Activated CD4-positive, alpha-beta T cell treated with anti-CD3 and anti-CD28 coated beads, Interleukin-2, amount 50 U/mL, for 48 hours (primary cell): Measurements from ENCODE around the gene MCCC2.
"Not testable (repeated sequence)": the region's sequence is repeated elsewhere in the genome, so short reads cannot be mapped to it uniquely, and the experiment has no call there.

Source experiments
- DNase-seq, 2 experiments: peaks; one replicate each; pipeline ENCODE4 v3.0.0-alpha.2; 2020

MCCC2 gene

DNA sequence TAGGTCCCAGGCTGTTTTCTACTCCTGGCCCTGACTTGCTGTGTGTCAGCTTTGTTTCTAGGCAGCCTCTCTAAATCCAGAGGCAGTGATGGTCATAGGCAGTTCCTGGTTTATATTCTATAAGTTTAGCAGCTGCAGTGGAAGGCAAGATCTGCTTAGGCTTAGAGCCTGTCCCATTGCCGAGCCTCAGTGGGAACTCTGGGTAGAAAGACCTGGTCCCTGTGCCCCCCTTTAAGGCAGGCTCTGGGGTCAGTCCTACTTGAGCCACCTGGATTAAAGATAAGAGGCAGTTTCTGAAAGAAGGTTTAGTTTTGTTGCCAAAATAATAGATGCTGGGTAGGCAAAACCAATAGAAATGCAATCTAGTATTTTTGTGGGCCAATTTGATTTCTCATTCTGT is 13.6 kb downstream of the MCCC2 start:
- DNase-seq, result no peak

DNA sequence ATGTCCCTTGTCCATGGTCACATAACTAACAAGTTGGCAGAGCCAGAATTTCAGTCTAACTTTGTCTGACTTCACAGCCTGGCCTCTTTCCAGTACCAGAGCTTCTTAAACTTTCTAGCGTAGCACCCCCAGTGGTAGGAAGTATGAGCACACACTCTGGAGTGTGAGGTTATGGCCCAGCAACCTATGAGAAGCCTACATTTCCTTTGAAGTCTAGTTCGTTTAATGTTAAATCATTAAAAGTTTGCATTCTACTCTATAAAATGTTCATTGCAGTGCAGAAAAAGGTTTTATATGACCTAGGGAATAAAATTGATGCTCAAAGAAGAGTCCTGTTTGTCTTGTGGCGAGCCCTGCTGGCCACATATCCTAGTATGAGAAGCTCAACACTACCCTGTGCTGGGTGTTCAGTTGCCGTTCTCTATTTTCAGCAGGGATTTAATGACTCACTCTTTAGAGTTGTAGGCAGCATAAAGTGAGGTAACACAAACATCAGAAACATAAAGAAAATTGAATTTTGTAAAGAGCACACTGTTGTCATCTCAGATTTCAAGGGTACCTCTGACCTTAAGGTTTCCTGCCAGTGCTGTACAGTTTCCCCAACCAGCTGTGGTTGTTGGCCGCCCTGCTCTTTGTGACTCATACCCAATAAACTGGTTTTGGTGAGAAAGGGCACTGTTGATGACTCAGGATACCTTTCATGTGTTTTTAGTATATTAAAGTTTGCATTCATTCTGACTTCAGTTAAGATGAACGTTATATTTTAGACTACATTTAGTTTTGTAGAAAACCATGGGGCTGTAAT is 14.3 kb downstream of the MCCC2 start:
- DNase-seq, result peak; percentile 67 to 72

DNA sequence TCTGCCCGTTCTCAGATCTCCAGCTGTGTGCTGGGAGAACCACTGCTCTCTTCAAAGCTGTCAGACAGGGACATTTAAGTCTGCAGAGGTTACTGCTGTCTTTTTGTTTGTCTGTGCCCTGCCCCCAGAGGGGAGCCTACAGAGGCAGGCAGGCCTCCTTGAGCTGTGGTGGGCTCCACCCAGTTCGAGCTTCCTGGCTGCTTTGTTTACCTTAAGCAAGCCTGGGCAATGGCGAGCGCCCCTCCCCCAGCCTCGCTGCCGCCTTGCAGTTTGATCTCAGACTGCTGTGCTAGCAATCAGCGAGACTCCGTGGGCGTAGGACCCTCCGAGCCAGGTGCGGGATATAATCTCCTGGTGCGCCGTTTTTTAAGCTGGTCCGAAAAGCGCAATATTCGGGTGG is 22.8 kb downstream of the MCCC2 start:
- not testable (repeated sequence) for DNase-seq

DNA sequence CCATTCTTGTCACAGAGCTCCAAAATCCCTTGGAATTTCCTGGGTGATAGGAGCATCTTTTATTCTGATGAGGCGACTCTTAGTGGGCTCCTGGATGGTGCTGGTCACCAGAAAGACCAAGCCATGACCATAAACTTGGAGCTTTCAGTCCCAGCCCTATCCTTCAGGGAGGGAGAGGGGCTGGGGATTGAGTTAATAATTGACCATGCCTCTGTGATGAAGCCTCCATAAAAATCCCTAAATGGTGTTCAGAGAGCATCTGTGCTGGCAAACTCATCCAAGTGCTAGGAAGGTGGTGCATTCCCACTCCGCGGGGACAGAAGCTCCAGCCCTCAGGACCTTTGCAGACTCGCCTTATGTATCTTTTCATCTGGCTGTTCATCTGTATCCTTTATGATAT is 28.7 kb downstream of the MCCC2 start:
- no peak for DNase-seq

DNA sequence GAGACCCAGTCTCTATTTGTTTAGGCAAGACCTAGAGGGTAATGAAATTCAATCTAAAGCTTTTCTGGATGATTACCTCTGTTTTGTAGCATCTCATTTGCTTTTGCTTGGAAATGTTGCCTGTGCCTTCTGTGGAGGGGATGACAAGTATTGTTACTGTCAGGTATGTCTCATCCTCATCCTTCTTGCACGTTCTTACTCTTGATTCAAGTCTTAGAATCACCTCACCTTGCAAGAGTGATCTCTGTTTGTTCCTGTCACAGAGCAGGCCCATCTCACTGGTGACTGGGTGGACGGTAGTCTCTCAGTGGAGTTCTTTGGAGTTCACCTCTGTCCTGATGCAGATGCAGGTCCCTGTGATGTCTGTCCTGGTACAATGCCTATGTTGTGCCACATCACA is 33.5 kb downstream of the MCCC2 start:
- DNase-seq, result no peak

DNA sequence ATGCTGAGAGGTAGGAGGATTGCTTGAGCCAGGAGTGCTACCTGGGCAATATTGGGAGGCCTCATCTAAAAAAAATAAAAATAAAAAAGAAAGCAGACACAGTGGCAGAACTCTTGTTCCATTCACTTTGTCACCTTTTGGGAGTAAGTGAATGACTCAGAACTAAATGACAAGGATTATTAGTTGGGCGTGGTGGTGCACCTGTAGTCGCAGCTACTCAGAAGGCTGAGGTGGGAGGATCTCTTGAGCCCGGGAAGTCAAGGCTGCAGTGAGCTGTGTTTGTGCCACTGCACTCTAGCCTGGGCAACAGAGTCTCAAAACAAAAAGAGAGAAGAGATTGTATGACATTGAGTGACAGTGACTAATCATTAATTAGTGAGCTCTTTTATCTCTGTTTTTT is 34.1 kb downstream of the MCCC2 start:
- no peak for DNase-seq

DNA sequence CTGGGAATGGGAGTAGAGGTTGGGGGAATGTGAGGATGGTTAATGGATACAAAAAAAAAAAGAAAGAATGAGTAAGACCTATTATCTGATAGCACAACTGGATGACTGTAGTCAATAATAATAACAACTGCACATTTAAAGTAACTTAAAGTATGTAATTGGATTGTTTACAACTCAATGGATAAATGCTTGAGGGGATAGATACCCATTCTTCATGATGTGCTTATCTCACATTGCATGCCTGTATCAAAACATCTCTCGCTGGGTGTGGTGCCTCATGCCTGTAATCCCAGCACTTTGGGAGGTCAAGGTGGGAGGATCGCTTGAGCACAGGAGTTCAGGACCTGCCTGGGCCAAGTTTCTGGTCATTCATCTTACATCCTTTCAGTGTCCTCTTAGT is 34.6 kb downstream of the MCCC2 start:
- no peak for DNase-seq

DNA sequence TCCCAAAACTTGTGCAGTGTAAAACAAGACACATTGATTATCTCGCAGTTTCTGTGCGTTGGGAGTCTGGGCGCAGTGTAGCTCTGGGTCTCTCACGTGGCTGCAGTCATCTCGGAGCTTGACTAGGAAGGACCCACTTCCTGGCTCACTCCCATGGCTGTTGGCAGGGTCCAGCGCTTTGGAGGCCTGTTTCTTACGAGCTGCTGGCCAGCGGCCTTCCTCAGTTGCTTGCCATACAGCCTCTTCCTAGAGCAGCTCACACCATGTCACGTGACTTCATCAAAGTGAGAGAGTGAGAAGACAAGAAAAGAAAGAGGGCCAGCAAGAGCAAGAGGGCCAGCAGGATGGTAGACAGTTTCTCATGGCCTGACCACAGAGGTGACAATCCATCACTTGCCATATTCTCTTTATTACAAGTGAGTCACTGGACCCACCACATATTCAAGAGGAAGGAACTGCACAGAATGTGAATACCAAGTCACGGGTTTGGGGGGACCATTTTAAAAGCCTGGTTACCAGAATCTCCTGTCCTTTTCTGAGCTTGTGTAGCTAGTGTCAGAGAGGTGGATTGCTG is 36.2 kb downstream of the MCCC2 start:
- no peak for DNase-seq

DNA sequence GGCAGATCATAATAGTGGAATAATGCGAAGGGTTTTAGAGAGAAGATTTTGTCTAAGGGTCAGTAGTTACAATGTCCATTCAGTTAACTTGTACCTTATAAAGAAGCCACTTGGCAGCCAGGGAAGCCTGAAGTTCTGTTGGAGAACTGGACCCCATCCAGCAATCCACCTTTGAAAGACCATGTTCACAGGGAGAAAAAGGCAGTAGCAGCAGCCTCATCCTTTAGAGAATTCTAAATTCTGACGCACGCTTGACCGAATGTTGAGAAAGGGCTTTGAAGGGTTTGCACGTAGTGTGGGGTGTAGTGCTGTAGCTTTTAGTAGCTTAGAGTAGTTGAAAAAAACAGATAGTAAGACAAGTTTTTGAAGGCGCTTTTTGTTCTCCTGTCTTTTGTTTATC is 42.8 kb downstream of the MCCC2 start:
- no peak for DNase-seq

DNA sequence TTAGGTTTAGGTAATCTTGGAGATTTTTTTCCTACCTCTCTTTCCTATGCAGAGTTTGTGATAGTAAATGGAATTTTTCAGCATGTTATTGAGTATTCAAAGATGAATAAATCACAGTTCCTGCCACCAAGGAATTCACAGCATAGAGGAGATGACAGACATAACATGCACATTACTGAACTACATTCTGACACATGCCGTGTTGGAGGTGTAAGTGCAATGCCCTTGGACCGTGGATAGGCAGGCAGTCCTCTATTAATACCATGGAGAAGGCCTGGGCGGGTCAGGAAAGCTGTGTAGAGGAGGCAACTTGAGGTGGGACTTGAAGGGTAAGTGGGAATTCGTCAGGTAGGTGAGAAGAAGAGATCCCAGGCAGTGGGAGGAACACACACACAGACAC is 43.9 kb downstream of the MCCC2 start:
- DNase-seq, result no peak

DNA sequence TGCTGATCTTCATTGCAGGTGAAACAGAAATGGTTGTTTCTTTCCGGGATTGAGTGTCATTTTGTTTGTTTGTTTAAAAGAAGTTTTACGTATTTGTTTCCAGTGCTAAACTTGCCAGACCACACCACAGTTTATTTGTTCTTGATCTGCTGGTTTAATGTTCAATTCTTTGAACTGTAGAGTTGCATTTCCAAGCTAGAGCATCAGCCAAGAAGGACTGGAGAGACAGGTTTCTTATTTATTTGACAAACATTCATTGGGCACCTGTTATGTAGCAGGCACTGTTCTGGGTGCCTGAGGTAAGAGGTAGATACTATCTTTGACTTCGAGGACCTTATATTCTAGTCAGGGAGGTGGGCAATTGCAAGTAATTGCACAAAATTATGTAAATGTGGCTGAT is 45.0 kb downstream of the MCCC2 start:
- no peak for DNase-seq

DNA sequence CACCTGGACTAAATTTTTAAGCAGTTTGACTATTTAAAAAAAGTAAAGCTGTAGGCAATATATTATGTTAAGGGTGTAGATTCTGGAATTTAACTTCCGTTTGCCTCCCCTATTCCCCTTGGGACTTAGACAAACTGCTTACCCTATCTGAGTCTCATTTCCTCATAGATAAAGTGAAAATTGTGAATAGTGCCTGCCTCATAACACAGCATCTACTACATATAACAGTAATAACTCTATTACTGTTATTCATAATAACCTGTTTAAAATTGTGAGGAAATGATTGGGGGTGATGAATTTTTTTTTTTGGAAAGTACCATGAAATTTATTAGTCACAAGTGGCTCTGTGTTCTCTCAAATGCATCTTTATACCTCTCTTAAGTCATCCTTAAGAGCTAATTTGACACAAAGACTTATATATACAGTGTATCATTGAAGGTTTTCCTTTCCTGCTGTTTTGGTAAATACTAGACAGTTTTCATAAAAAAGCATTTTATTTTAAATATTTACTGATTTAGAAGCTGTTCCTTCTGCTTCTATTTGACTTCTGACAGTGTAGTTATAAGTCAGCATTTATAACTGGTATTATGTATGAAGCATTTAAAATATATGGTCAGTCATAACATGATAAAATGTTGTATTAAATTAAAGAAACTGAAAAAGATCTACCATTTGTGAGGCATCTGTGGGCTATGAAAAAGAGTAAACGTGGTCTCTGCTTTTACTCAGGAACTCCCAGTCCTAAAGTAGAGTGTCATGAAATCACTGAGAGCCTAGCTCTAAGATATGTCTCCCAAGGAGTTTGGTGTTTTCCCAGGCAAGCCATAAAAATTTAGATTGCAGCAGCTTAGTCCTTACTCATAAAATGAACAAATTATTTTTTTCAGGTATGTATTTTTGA is 46.4 kb downstream of the MCCC2 start:
- DNase-seq, result no peak

DNA sequence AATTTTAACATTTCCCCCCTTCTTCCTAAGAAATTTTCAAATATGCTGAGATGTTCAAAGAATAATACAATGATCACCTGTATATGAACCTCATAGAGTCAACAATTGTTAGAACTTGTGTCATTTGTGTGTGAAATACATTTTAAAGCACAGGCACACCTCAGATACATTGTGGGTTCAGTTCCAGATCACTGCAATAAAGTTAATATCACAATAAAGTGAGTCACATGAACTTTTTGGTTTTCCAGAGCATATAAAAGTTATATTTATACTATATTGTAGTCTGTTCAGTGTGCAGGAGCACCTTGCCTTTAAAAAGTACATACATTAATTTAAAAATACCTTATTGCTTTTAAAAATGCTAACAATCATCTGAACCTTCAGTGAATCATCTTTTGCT is 50.0 kb downstream of the MCCC2 start:
- no peak for DNase-seq

DNA sequence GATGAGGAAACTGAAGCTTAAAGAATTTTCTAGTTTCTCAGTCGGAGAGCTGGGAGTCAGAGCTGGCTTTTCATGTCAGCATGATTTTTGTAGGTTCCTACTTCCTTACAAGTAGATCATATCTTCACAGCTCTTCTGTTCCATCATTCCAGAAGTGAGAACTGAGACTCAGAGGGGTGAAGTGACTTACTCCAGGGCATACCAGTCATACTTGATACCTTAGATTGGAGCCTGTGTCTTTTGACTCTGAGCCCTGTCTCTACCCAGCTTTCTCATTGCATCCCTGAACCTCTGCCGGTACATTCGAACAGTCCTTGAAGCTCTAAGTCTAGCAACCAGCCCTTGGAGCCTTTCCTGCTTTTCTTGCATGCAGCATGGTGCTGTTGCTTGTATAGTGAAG is 53.3 kb downstream of the MCCC2 start:
- no peak for DNase-seq

DNA sequence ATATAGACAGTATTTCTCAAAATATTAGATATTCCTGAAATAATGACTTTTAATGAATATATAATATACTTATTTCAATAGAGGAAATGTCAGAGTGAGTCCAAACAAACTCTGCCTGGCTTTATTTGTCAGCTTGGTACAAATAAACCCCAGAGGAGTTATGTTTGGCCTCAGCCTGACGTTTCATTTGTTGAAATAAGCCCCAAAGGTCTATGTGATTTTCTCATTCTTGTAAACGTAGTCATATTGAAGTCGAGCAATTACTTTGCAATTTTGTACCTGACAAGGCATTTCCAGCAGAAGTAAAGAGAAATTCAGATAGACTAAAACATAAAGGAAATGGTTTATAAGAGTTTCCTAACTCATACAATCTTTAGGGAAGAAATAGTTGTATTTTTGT is 57.9 kb downstream of the MCCC2 start:
- DNase-seq, result no peak

DNA sequence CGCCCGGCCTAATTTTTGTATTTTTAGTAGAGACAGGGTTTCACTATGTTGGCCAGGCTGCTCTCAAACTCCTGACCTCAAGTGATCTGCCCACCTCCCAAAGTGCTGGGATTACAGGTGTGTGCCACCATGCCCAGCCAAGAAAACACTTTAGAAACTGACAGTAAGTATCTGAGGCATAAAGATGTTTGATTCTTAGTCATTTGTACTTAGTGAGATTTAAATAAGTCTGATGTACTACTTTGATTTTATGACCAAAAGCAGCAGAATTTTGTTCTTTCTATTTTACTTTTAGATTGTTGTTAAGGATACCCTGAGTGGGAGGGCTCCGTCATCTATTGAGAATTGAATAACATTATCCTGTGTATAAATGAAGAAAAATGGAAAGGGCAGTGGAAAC is 63.8 kb downstream of the MCCC2 start:
- DNase-seq, result not testable (repeated sequence)

DNA sequence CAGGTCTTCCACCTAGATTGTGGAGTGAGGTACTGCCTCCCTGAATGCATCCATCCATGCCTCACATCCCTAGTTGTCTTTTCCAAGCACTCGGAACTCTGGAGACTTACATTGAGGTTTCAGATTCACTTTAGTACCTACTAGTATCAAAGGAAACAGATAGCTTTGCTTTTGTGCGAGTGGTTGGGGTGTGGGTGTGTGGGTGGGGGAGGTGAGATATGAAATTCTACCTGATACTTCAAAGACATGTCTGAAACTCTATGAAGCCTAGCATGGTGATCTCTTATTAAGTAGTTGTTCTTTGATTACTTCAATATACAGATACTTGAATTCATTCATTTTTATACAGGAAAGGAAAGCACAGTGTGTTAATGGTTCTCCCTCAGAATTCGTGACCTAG is 64.4 kb downstream of the MCCC2 start:
- DNase-seq, result peak; percentile 40 to 47

DNA sequence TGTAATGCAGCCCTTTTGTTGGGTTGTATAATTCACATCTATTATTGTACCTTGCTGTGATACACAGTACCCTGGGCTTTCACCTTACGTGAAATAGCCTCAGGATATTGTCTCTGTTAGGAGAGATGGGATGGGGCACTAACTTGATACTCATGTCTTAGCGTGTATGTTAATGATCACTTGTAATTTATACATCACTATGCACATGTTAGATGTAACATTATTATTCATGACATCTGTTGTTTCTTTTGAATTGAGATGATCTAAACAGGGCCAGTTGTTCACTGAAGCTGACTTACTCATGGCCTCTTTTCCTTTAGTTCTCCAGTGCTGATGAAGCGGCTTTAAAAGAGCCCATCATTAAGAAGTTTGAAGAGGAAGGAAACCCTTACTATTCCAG is 65.2 kb downstream of the MCCC2 start:
- DNase-seq, result no peak

DNA sequence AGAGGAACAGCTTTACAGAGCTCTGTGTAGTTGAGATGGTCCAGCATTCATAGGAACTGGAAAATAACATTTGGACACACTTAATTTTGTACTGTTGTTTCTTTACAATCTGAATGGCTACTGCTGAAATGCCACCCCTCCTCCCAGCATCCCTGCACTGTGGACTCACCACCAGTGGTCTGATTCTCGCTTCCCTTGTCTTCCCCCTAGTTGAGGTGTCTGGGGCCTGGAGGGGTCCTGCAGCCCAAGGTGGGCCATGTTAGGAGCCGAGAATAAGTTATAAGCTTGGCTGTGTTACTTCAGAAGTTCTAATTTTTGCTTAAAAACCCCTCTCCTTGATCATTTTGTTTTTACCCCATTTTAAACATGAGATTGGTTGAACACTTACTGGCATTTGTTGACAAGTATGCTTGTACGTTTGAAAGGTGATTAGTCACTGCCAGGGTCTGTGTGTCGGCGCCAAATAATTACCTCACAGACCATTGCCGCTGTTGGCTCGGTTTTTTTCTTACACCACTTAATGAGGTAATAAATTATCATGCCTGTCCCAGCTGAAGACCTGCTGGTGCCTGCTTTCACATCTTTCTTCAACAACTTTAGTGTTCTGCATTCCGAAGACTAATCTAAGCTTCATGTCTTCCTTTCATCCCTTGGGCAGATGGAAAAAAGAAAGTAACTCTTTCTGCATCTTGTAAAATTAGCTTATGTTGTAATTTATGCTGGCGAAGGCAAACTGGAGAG is 65.8 kb downstream of the MCCC2 start:
- no peak for DNase-seq

DNA sequence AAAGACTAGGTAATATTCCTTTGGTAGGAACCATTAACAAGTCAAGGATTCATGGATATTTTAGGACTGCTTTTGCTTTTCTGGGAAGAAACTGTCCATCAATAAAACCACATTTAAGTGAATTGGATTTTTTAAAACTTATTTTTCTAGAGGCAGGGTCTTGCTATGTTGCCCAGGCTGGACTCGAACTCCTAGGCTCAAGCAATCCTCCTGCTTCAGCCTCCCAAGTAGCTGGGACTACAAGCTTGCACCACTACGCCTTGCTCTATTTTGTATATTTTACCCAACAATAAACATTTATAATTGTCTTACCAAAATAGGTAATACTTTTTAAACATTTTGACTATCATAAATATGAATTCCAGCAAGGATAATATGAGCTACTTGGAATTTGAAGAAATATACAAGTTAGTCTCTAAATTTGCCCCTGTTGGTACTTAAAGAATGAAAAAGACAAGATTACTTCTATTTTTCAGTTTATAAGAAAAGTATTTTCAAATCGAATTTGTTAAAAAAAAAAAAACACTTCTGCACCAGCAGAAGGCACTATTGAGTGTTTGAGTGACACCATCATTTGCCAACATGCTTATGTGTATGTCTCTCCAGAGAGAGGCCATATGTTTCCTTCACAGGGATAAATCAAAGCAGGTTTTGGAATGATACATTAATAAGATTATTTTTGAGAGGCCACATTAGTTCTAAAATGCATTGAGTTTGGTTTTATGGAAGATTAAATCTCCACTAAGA is 71.9 kb downstream of the MCCC2 start:
- no peak for DNase-seq

DNA sequence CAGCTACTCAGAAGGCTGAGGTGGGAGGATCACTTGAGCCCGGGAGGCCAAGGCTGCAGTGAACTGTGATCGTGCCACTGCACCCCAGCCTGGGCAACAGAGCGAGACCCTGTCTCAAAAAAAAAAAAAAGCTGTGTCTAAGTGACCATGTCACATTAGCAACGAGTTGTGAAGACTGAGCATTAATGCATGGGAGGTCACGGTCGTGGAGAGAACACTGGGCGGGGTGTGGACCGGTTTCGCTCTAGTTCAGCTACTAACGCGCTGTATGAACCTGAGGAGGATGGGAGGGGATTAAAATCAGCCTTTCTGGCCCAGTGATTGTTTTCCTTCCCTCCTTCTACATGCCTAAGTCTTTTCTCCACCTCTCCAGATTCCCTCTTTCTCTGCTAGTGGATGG is 75.2 kb downstream of the MCCC2 start:
- DNase-seq, result no peak

DNA sequence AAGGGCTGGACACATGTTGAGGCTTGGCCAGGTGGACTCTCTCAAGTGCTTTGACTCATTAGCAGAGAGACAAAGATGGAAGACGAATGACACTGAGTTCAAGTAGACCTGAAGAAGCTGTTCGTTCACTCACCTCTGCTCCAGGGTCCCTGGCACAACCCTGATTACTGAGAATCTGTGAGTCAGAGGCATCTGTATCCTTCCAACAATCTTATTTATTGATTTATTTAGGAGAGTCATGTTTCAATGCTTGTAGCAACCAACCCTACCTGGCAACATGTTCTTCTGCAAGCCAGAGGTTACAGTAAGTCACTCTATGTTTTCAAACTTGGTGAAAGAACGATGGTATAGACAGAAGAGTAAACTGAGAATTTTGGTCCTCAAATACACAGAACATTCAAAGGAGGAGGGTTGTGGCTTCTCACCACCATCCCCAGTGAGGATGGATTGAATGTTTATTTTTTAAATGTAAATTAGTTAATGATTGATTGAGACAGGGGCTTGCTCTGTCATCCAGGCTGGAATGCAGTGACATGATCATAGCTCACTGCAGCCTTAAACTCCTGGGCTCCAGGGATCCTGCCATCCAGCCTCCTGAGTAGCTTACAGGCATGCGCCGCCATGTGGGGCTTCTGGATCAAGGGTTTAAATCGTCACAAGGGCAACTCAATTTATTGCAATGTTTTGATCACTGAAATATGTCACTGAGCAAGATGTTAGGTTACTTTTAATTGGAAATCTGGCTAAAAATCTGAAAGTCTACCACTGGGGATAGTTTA is 76.2 kb downstream of the MCCC2 start:
- no peak for DNase-seq
